PFSK-1 (cell line): ENCODE results near the gene FAR2.
A peak's percentile ranks its signal among the peaks of the same experiment; 100 is the strongest.

Experiments used
- FOXP2 ChIP-seq: optimal IDR thresholded peaks from 2 replicates; pipeline ENCODE3; 2011; ENCODE audit warnings: borderline replicate concordance, control low read depth, inconsistent platforms; ENCODE audit not compliant: insufficient read depth; ENCODE audit errors: extremely low read length, extremely low read depth
- POLR2AphosphoS5 ChIP-seq: IDR thresholded peaks from 2 replicates; pipeline ENCODE4 v1.6.1; 2012; ENCODE audit warnings: low read depth, mild to moderate bottlenecking, control low read depth, low read length, moderate library complexity
- REST ChIP-seq, 2 experiments: IDR thresholded peaks; 2 replicates each; pipeline versions ENCODE4 v1.6.1 to v1.8.0; 2011 to 2012; ENCODE audit warnings: low read depth in 2 of 2, low read length in 2 of 2, control low read depth in 1 of 2, inconsistent platforms in 1 of 2, mild to moderate bottlenecking in 1 of 2, moderate library complexity in 1 of 2; ENCODE audit not compliant: insufficient read depth in 1 of 2
- SIN3A ChIP-seq: IDR thresholded peaks from 2 replicates; pipeline ENCODE4 v1.6.1; 2012; ENCODE audit warnings: mild to moderate bottlenecking, low read length, moderate library complexity, borderline replicate concordance; ENCODE audit not compliant: insufficient read depth
- TAF1 ChIP-seq: IDR thresholded peaks from 2 replicates; pipeline ENCODE4 v1.6.1; 2012; ENCODE audit warnings: low read length, control low read depth, borderline replicate concordance; ENCODE audit not compliant: insufficient read depth

FAR2 gene

GRCh38 chr12:29314416-29314815 lies 165.3 kb downstream of the FAR2 start:
- TF ChIP-seq POLR2AphosphoS5 (no peak), TAF1 (no peak), SIN3A (no peak)

- TF ChIP-seq FOXP2 (no peak), TAF1 (no peak), POLR2AphosphoS5 (no peak), SIN3A (no peak), REST (IDR thresholded peaks at IDR 0.05; ENCODE audit: insufficient read depth in 1 of 2, low read depth in 2 of 2, low read length in 2 of 2) (no peak)
These were observed 167.7 kb downstream of the FAR2 start for GRCh38 chr12:29316752-29317151.

GRCh38 chr12:29317556-29318363 lies 168.7 kb downstream of the FAR2 start:
- TF ChIP-seq TAF1 (0 out of 2 replicates have a peak, but pooled peaks have one; percentile 23), POLR2AphosphoS5 (no peak)

GRCh38 chr12:29320295-29321085 lies 171.4 kb downstream of the FAR2 start:
- TF ChIP-seq FOXP2: no peak
- no peak for TF ChIP-seq POLR2AphosphoS5
- TF ChIP-seq SIN3A: no peak
- no peak for TF ChIP-seq TAF1
- TF ChIP-seq REST (IDR thresholded peaks at IDR 0.05; ENCODE audit: insufficient read depth in 1 of 2, low read depth in 2 of 2, low read length in 2 of 2): no peak

GRCh38 chr12:29322157-29322556 lies 173.1 kb downstream of the FAR2 start:
- no peak for TF ChIP-seq REST (IDR thresholded peaks at IDR 0.05; ENCODE audit: insufficient read depth in 1 of 2, low read depth in 2 of 2, low read length in 2 of 2)
- TF ChIP-seq POLR2AphosphoS5: no peak
- TF ChIP-seq TAF1: no peak
- no peak for TF ChIP-seq SIN3A
- no peak for TF ChIP-seq FOXP2

GRCh38 chr12:29329411-29329810 lies 180.3 kb downstream of the FAR2 start:
- TF ChIP-seq TAF1 (no peak), SIN3A (no peak), POLR2AphosphoS5 (no peak), REST (IDR thresholded peaks at IDR 0.05; ENCODE audit: insufficient read depth in 1 of 2, low read depth in 2 of 2, low read length in 2 of 2) (no peak), FOXP2 (no peak)
